ENCODE results near the gene CS.

- TF ChIP-seq CTCF (IDR thresholded peaks at IDR 0.05 in 4 of 5, conservative IDR thresholded peaks at IDR 0.05 in 1 of 5) (no peak), POLR2A (IDR thresholded peaks at IDR 0.05) (no peak)
Measured at GRCh38 chr12:56332512-56333196, 32.5 kb upstream of the CS start.

All from gastrocnemius medialis (tissue), 4 donors.